Upper lobe of right lung (tissue), 1 donor: ENCODE results near the gene VSTM2B. TPM values are rescaled to one million over a fixed set of nuclear protein-coding genes. Genes with fewer than 3 reads are reported as not detected.
"Not testable (repeated sequence)": the region's sequence is repeated elsewhere in the genome, so short reads cannot be mapped to it uniquely, and the experiment has no call there.

Experiments
- ATAC-seq: fragments of 200-7000 bp; cut with Tn5 transposase; one replicate; pipeline ENCODE4 v1.9.1; 2020; ENCODE audit warnings: mild to moderate bottlenecking, moderate library complexity
- DNase-seq: peaks from one replicate; pipeline ENCODE4 v3.0.0-alpha.2; 2020
- H3K27ac ChIP-seq: fragments of 200-600 bp; one replicate; pipeline ENCODE4 v1.8.0; 2022
- H3K27me3 ChIP-seq: fragments of 200-600 bp; one replicate; pipeline ENCODE4 v1.8.0; 2022; ENCODE audit warnings: mild to moderate bottlenecking
- H3K36me3 ChIP-seq: fragments of 200-600 bp; one replicate; pipeline ENCODE4 v1.8.0; 2022
- H3K4me1 ChIP-seq: fragments of 200-600 bp; one replicate; pipeline ENCODE4 v1.8.0; 2022
- H3K4me3 ChIP-seq: fragments of 200-600 bp; one replicate; pipeline ENCODE4 v1.8.0; 2022; ENCODE audit warnings: mild to moderate bottlenecking
- H3K9me3 ChIP-seq: fragments of 200-600 bp; one replicate; pipeline ENCODE4 v1.8.0; 2022
- intact Hi-C: fragments of 100-400 bp; cut with DNase I; formaldehyde crosslinking; loops from one replicate; pipeline ENCODE4 v1.11.0; 2022
- total RNA-seq: library from RNA; stranded (reverse); fragmentation: NEBNext Ultra II Directional; extraction: Animal tissue kit (Norgen Biotek cat#: 25700); gene quantifications from one replicate; pipeline ENCODE4 v1.2.1, GENCODE V29; 2021
- TF ChIP-seq, protein P1 (sequence below): fragments of 200-600 bp; IDR thresholded peaks from one replicate; pipeline ENCODE4 v1.8.0; 2022; ENCODE audit warnings: antibody characterized with exemption
- donor health status: DM: no; HTN: yes; CAD: no; lungs with severe emphysema.

The VSTM2B gene
- total RNA-seq, 1 donor from 2014 or later: not detected

DNA sequence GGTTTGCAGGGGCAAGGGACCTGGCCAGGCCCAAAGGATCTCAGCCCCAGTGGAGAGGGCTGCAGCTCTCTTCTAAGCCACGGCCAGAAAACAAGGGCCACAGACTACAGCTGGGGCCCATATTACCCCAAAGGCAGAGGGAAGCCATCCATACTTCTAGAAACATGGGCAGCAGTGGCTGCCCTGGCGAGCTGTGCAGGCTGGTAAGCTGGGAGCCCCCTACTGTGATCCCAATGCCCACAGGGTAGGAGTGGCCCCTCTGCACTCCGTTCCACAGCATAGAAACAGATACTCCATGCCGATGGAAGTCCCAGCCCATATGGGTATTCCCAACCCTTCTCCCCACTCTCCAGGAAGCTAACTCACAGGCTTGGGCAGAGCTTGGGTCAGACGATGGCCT, 25.1 kb downstream of the VSTM2B start:
- Histone ChIP-seq H3K27ac (no peak overlapping the region), H3K4me1 (no peaks in the 10 kb centered on the region), H3K4me3 (no peak overlapping the region), H3K9me3 (no peaks in the 10 kb centered on the region), H3K27me3 (no peaks in the 10 kb centered on the region), H3K36me3 (no peaks in the 10 kb centered on the region)
- ATAC-seq: no peak
- DNase-seq: peak; percentile 19
- TF ChIP-seq, protein P1, sequence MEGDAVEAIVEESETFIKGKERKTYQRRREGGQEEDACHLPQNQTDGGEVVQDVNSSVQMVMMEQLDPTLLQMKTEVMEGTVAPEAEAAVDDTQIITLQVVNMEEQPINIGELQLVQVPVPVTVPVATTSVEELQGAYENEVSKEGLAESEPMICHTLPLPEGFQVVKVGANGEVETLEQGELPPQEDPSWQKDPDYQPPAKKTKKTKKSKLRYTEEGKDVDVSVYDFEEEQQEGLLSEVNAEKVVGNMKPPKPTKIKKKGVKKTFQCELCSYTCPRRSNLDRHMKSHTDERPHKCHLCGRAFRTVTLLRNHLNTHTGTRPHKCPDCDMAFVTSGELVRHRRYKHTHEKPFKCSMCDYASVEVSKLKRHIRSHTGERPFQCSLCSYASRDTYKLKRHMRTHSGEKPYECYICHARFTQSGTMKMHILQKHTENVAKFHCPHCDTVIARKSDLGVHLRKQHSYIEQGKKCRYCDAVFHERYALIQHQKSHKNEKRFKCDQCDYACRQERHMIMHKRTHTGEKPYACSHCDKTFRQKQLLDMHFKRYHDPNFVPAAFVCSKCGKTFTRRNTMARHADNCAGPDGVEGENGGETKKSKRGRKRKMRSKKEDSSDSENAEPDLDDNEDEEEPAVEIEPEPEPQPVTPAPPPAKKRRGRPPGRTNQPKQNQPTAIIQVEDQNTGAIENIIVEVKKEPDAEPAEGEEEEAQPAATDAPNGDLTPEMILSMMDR: no peak
- intact Hi-C loops: no loop called here

DNA sequence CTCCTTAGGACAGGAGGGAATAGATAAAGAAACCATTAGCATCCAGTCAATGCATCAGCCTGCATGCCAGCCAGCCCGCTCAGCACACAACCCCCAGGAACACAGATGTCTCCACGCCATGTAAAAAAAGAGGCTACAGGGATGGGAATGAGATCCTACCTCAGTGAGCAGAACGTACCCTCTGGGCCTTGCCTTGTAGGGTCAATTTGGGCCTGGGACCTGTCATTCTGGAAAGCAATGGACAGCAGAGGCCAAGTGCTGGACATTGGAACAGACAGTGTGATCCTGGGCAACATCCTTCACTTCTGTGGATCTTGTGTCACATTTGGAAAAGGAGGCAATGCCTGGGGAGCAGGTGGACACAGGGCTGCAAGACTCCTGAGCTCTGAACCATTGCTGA, 26.0 kb downstream of the VSTM2B start:
- Histone ChIP-seq H3K27ac (no peak overlapping the region), H3K36me3 (no peaks in the 10 kb centered on the region), H3K4me1 (no peaks in the 10 kb centered on the region), H3K4me3 (no peak overlapping the region), H3K9me3 (no peaks in the 10 kb centered on the region), H3K27me3 (no peaks in the 10 kb centered on the region)
- DNase-seq: peak; percentile 19
- ATAC-seq: no peak
- TF ChIP-seq, protein P1: no peak
- intact Hi-C loops: no loop called here

DNA sequence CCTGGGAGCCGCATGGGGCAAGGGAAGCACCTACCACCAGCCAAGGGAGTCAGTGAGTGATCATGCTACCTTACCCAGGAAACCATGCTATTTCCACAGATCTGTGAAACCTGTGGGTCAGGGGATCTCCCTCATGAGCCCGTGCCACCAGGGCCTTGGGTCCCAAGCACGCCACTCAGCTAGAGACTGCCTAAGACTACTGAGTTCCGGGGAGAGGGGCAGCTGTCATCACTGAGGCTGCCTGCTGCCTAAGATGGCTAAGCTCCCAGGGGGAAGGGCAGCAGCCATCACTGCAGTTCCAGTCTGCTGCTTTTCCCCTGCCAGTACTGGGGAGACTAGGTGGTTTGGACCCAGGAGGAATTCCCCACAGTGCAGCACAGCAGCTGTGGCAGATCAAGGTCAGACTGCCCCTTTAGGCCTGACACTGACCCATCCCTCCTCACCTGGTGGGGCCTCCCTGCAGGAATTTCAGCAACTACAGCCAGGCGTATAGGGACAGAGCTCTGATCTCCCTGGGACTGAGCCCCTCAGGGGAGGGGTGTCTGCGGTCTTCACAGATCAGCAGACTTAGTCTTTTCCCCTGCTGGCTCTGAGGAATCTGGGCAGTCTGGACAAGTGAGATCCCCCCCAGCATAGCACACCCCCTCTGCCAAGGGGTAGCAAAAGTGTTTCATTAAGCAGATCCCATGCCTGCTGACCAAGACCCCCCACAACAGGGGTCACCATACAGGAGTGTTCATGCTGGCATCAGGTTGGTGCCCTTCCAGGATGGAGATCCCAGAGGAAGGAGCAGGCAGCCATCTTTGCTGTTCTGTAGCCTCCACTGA, 26.9 kb downstream of the VSTM2B start:
- H3K9me3 ChIP-seq: no peaks in the 10 kb centered on the region
- no peak for ATAC-seq
- no peaks in the 10 kb centered on the region for H3K36me3 ChIP-seq
- intact Hi-C loops: no loop called here
- no peak overlapping the region for H3K27ac ChIP-seq
- TF ChIP-seq, protein P1: no peak
- no peak overlapping the region for H3K4me3 ChIP-seq
- no peaks in the 10 kb centered on the region for H3K27me3 ChIP-seq
- DNase-seq: peak; percentile 33
- H3K4me1 ChIP-seq: no peaks in the 10 kb centered on the region

DNA sequence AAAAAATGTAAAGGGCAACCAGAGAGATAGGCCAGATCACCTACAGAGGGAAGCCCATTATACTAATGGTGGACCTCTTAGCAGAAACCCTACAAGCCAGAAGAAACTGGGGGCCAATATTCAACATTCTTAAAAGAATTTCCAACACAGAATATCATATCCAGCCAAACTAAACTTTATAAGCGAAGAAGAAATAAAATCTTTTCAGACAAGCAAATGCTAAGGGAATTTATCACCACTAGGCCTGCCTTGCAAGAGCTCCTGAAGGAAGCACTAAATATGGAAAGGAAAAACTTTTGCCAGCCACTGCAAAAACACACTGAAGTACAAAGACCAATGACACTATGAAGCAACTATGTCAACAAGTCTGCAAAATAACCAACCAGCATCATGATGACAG, 28.4 kb downstream of the VSTM2B start:
- no peak for DNase-seq
- Histone ChIP-seq H3K9me3 (no peaks in the 10 kb centered on the region), H3K27ac (no peak overlapping the region), H3K4me1 (no peaks in the 10 kb centered on the region), H3K36me3 (no peaks in the 10 kb centered on the region), H3K27me3 (no peaks in the 10 kb centered on the region), H3K4me3 (no peak overlapping the region)
- intact Hi-C loops: no loop called here
- ATAC-seq: no peak
- TF ChIP-seq, protein P1: no peak

DNA sequence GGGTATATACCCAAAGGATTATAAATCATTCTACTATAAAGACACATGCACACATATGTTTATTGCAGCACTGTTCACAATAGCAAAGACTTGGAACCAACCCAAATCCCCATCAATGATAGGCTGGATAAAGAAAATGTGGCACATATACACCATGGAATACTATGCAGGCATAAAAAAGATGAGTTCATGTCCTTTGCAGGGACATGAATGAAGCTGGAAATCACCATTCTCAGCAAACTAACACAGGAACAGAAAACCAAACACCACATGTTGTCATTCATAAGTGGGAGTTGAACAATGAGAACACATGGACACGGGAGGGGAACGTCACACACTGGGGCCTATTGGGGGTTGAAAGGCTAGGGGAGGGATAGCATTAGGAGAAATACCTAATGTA, 33.3 kb downstream of the VSTM2B start:
- ATAC-seq, DNase-seq, H3K27ac ChIP-seq: not testable (repeated sequence)

DNA sequence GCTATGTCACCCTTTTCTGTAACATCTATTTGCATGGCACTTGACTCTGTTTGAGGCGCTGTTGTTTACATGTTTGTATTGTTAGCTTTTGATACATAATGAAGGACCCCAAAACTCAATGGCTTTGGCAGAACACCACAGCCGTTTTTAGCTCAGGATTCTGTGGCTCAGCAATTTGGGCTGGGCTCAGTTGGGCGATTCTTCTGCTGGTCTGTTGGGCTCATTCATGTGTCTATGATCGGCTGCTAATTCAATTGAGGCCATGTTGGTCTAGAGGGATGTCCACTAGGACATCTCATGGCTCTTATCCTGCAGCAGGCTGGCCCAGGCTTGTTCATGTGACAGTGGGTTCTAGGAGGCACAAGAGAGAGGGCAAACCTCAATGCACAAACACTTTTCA, 33.9 kb downstream of the VSTM2B start:
- DNase-seq (no peak), ATAC-seq (no peak)
- H3K27ac ChIP-seq: no peak overlapping the region
- intact Hi-C loops: no loop called here
- peaks cover 3% of the 10 kb centered on the region for H3K27me3 ChIP-seq
- H3K4me1 ChIP-seq: no peaks in the 10 kb centered on the region
- TF ChIP-seq, protein P1: no peak
- peaks cover 4% of the 10 kb centered on the region for H3K9me3 ChIP-seq
- no peak overlapping the region for H3K4me3 ChIP-seq
- H3K36me3 ChIP-seq: no peaks in the 10 kb centered on the region

More for the DNA sequence above, 33.3 kb downstream of the VSTM2B start:
- H3K9me3 ChIP-seq, H3K4me3 ChIP-seq, H3K36me3 ChIP-seq, H3K27me3 ChIP-seq, intact Hi-C loops, H3K4me1 ChIP-seq: not testable (repeated sequence)
